Adrenal gland (tissue), 12 donors: ENCODE results near the gene FNDC3B. TPM values are rescaled to one million over a fixed set of nuclear protein-coding genes. Genes with fewer than 3 reads are reported as not detected.
A peak's percentile ranks its signal among the peaks of the same experiment; 100 is the strongest.

Source experiments
- DNase-seq, 7 donors: peaks; one replicate each; pipeline ENCODE4 v3.0.0-alpha.2; 2019 to 2020
- H3K27ac ChIP-seq, 5 donors: fragments of 200-600 bp; sonication (generic) in 4 of 5; 1 replicate in 3 of 5; 2 replicates in 2 of 5; pipeline versions ENCODE4 v1.5.1 to v1.8.0; 2016 to 2020; ENCODE audit warnings: mild to moderate bottlenecking in 1 of 5
- H3K27me3 ChIP-seq: fragments of 200-600 bp; 2 replicates; pipeline ENCODE4 v1.8.0; 2021
- H3K36me3 ChIP-seq, 2 donors: fragments of 200-600 bp; replicated peaks in 1 of 2; 1 replicate in 1 of 2; 2 replicates in 1 of 2; pipeline versions ENCODE4 v1.5.1 to v1.8.0; 2018 to 2022
- H3K4me1 ChIP-seq, 2 donors: fragments of 200-600 bp; replicated peaks in 1 of 2; 1 replicate in 1 of 2; 2 replicates in 1 of 2; pipeline versions ENCODE4 v1.5.1 to v1.8.0; 2018 to 2021
- H3K4me3 ChIP-seq, 4 donors: fragments of 200-600 bp; sonication (generic) in 3 of 4; one replicate each; pipeline ENCODE4 v1.5.1; 2016 to 2018
- H3K9me3 ChIP-seq, 3 donors: fragments of 200-600 bp; sonication (generic) in 1 of 3; replicated peaks in 1 of 3; 1 replicate in 2 of 3; 2 replicates in 1 of 3; pipeline versions ENCODE4 v1.5.1 to v1.8.0; 2016 to 2021
- POLR2A ChIP-seq, 2 donors: fragments of 450-650 bp; IDR thresholded peaks; one replicate each; pipeline ENCODE4 v1.6.1; 2017; ENCODE audit warnings: antibody characterized with exemption in 2 of 2, mild to moderate bottlenecking in 2 of 2, moderate library complexity in 1 of 2
- WGBS, 4 donors: extraction: QIAGEN DNeasy Blood & Tissue Kit in 2 of 4; methylation state at CpG; one replicate each; pipeline versions ENCODE4 v1.1.5 to v1.1.7; 2013 to 2017; 5-methylcytosine and 5-hydroxymethylcytosine counted together
- intact Hi-C, 2 donors: fragments of 100-400 bp; cut with DNase I; formaldehyde crosslinking; loops; one replicate each; pipeline versions ENCODE4 v1.14.1 to v1.15.0; 2022 to 2023
- polyA plus RNA-seq, 3 donors: library from polyadenylated mRNA; stranded (reverse); fragments of 200-250 nt in 2 of 3; fragments of 350-450 nt in 1 of 3; fragmentation: Illumina TruSeq in 1 of 3; extraction: RNeasy Lipid Tissue Mini Kit (QIAGEN cat#74804) in 1 of 3; gene quantifications; one replicate each; pipeline ENCODE4 v1.2.3, GENCODE V29; 2013 to 2014
- total RNA-seq, 9 donors: library from RNA; depleted of rRNA in 4 of 9; stranded (reverse); fragments of >200 nt in 4 of 9; fragments of 120-200 nt in 1 of 9; fragmentation: NEBNext Ultra II Directional in 1 of 9; extraction: Animal tissue kit (Norgen Biotek cat#: 25700) in 1 of 9; gene quantifications; one replicate each; pipeline versions ENCODE4 v1.1.0 to v1.2.4, GENCODE V29; 2013 to 2023
- TF ChIP-seq, protein P1 (sequence below), 6 experiments: fragments of 450-650 bp in 4 of 6; fragments of 200-600 bp in 2 of 6; sonication (generic) in 1 of 6; IDR thresholded peaks; 1 replicate in 5 of 6; 2 replicates in 1 of 6; pipeline versions ENCODE4 v1.5.1 to v1.8.0; 2016 to 2021; ENCODE audit warnings: antibody characterized with exemption in 6 of 6, mild to moderate bottlenecking in 2 of 6, moderate library complexity in 1 of 6
- donor health status: healthy with polysubstance abuse.
- donor health status: Bipolar disorder and iron deficiency.
- donor health status: DM: yes; HTN: yes; CAD: no.
- donor health status: DM: no; HTN: no; CAD: no.
- donor health status: DM: no; HTN: no; CAD: no.
- donor health status: DM: yes; HTN: yes; CAD: no.

The FNDC3B gene
- total and polyA plus RNA-seq, 12 donors = 9.9 to 228 (median 105) TPM

DNA sequence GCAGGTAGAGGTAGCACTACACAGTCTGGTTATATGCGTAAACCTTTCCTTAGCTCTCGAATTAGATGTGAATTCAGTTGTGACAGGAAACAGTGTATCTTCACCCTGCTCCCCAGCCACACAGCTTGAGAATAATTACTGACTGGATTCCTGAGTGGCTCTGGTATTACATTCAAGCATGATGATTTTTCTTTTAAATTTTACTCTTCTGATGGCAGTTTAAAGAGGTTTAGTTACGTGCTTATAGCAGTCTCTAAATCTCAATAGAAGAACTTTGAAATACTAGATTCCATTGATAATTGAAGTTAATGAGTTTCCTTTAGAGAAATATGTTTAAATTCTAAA lies 98.8 kb downstream of the FNDC3B start:
- Histone ChIP-seq H3K9me3 (no peaks in the 10 kb centered on the region), H3K27ac (peak overlapping the region; percentile 62 to 87 (median 76)), H3K27me3 (no peaks in the 10 kb centered on the region), H3K4me3 (no peak overlapping the region), H3K4me1 (peaks cover 66 to 98% of the 10 kb centered on the region in 2 donors), H3K36me3 (peaks cover 0 to 6% of the 10 kb centered on the region in 2 donors)
- intact Hi-C loops = no loop called here
- 49 to 63% (median 61%) methylated on average over 3 of the region's 3 CpGs for WGBS, 4 donors
- peak in 1 of 7 donors; percentile 9 for DNase-seq
- no peak for TF ChIP-seq POLR2A (IDR thresholded peaks at IDR 0.05)
- TF ChIP-seq, protein P1, sequence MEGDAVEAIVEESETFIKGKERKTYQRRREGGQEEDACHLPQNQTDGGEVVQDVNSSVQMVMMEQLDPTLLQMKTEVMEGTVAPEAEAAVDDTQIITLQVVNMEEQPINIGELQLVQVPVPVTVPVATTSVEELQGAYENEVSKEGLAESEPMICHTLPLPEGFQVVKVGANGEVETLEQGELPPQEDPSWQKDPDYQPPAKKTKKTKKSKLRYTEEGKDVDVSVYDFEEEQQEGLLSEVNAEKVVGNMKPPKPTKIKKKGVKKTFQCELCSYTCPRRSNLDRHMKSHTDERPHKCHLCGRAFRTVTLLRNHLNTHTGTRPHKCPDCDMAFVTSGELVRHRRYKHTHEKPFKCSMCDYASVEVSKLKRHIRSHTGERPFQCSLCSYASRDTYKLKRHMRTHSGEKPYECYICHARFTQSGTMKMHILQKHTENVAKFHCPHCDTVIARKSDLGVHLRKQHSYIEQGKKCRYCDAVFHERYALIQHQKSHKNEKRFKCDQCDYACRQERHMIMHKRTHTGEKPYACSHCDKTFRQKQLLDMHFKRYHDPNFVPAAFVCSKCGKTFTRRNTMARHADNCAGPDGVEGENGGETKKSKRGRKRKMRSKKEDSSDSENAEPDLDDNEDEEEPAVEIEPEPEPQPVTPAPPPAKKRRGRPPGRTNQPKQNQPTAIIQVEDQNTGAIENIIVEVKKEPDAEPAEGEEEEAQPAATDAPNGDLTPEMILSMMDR (IDR thresholded peaks at IDR 0.05) = no peak

GRCh38 chr3:172138792-172139507 lies 99.6 kb downstream of the FNDC3B start:
- intact Hi-C loops = no loop called here
- Histone ChIP-seq H3K36me3 (peaks cover 0 to 1% of the 10 kb centered on the region in 2 donors), H3K4me3 (no peak overlapping the region), H3K4me1 (peaks cover 66 to 93% of the 10 kb centered on the region in 2 donors), H3K27me3 (no peaks in the 10 kb centered on the region), H3K9me3 (no peaks in the 10 kb centered on the region), H3K27ac (peak overlapping the region; percentile 62 to 87 (median 76))
- DNase-seq = peak; percentile 55 to 86 (median 71)
- WGBS, 4 donors = 48 to 65% (median 58%) methylated on average over 6 of the region's 6 CpGs
- no peak for TF ChIP-seq POLR2A (IDR thresholded peaks at IDR 0.05)
- TF ChIP-seq, protein P1 (IDR thresholded peaks at IDR 0.05) = no peak

- DNase-seq = peak in 3 of 7 donors; percentile 40 to 46 (median 44)
- peak overlapping the region; percentile 27 to 87 (median 73) for H3K27ac ChIP-seq
- TF ChIP-seq, protein P1 (IDR thresholded peaks at IDR 0.05) = no peak
- TF ChIP-seq POLR2A (IDR thresholded peaks at IDR 0.05) = no peak
- intact Hi-C loops = no loop called here
- no peaks in the 10 kb centered on the region for H3K27me3 ChIP-seq
- no peaks in the 10 kb centered on the region for H3K36me3 ChIP-seq
- H3K4me3 ChIP-seq = no peak overlapping the region
- H3K9me3 ChIP-seq = no peaks in the 10 kb centered on the region
- peaks cover 66 to 87% of the 10 kb centered on the region in 2 donors for H3K4me1 ChIP-seq
- 29 to 40% (median 34%) methylated on average over 3 of the region's 3 CpGs for WGBS, 4 donors
These were observed 100.3 kb downstream of the FNDC3B start for GRCh38 chr3:172139528-172140276.
